D341Med (cell line): ENCODE measurements around the gene ARID3C.

Experiments
- DNase-seq: peaks from one replicate; pipeline ENCODE4 v3.0.0; 2012; ENCODE audit warnings: low spot score

The ARID3C gene, protein sequence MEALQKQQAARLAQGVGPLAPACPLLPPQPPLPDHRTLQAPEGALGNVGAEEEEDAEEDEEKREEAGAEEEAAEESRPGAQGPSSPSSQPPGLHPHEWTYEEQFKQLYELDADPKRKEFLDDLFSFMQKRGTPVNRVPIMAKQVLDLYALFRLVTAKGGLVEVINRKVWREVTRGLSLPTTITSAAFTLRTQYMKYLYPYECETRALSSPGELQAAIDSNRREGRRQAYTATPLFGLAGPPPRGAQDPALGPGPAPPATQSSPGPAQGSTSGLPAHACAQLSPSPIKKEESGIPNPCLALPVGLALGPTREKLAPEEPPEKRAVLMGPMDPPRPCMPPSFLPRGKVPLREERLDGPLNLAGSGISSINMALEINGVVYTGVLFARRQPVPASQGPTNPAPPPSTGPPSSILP

DNA sequence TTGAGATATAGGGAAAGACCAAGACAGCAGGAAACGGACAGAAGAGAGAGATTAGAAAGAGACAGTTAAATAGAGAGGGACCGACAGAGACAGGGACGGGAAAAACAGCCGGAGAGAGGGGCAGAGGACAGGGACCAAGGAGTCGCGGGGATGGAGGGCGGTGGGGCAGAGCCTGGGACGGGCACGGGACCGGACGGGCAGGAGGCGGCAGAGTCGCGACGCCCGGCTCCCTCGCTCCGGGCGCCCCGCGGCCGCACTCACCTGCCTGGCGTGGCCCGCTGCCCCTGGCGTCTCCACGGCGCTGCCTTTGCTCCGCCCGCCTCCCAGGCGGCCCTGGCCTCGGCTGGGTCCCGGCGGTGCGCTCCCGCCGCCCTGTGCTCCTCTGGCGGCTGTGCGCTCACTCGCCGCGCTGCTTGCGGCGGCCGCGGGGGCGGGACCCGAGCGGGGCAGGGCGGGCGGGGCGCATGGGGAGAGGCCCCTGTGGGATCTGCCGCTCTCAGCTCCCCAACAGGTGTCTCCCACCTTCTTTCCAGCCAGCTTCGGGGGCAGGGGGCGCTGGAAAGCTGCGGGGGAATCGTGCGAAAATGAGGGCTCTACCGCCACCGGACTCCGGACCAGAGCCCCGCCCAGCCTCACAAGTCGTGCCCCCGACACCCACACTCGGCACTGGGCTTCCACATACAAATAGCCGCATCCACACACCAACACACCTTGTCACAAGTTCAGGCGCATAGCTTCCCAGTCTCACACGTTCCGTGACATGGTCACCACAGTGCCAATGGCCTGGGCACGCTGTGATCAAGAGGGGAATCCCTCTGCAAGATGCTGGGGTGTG lies at the start of gene ARID3C:
ARID3C (minus strand) TSS at position 411 of the 835 bp plus-strand sequence. CDS start 1,052 bp downstream, outside the sequence.
- DNase-seq, result peak; percentile 79

DNA sequence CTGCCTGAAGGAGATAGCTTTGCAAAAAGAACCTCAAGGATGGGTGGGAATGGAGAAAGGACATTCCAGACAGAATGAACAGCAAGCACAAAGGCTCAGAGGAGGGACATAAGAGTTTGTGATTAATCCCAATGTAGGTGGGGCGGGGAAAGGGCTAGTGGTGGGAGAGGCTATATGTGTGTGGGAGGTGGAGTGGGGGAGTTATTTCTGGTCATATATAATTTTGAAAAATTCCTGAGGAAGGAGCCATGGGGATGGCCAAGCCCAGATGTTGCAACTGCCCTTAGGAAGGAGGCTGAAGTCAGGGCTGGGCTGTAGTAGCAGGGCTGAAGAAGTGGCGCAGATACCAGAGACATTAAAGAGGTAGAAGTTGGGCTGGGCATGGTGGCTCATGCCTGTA lies 47.0 kb upstream of the ARID3C start:
- no peak for DNase-seq

DNA sequence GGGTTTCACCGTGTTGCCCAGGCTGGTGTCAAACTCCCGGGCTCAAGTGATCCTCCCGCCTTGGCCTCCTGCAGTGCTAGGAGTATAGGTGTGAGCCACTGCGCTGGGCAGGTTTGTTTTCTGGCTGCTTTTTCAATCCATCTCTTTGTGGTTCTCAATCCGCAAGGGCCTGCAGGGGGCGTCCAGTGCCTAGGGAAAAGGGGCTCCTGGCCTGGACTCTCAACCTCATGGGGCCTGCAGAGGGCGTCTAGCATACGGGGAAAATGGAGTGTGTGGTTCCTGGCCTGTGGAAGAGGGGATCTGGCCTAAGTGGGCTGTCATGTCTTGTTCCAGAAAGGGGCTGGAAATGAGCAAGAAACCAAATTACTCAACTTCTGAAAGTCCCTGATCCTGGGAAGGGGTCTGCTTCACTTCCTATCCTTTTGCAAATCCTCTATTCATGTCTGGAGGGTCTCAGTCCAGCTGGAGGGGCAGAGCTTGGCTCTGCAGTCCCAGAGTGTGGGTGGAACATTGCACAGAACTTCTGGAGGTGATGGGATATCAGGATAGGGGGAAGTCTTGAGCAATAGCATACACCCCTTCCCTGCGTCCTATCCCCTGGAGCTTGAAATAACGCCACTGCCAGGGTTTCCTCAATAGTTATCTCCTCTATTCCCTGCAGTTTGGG lies 46.3 kb upstream of the ARID3C start:
- peak; percentile 86 for DNase-seq

DNA sequence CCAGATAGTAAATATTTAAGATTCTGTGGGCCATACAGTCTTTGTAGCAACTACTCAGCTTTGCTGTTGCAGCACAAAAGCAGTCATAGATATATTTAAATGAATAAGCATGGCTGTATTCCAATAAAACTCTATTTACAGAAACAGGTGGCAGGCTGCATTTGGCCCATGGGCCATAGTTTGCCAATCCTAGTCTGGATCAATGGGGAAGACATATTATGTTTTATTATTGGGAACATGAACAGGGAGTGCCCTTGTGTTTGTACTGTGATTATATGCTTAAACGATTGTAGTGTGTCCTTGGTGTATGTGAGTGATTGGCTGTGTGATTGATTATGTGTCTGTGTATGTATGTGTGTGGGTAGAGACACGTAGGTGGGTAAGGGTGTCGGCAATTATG lies 45.6 kb upstream of the ARID3C start:
- no peak for DNase-seq

DNA sequence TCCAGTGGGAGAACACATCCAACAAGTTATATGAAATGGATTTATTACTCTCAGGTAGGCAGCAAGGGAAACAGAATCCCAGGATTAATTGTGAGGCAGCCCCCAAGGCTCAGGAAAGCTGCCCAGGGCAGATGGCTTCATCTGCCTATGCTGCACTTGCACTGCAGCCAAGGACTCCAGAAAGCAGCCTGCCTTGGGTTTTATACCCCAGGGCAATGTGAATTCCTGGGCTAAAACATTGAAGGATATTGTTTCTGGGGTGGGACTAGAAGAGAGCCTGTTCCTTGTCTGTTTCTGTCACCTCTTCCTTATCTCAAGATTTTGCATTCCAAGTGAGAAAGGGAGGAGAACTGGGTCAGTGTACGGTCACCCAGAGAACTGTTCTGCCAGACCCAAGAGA lies 42.4 kb upstream of the ARID3C start:
- DNase-seq, result no peak

DNA sequence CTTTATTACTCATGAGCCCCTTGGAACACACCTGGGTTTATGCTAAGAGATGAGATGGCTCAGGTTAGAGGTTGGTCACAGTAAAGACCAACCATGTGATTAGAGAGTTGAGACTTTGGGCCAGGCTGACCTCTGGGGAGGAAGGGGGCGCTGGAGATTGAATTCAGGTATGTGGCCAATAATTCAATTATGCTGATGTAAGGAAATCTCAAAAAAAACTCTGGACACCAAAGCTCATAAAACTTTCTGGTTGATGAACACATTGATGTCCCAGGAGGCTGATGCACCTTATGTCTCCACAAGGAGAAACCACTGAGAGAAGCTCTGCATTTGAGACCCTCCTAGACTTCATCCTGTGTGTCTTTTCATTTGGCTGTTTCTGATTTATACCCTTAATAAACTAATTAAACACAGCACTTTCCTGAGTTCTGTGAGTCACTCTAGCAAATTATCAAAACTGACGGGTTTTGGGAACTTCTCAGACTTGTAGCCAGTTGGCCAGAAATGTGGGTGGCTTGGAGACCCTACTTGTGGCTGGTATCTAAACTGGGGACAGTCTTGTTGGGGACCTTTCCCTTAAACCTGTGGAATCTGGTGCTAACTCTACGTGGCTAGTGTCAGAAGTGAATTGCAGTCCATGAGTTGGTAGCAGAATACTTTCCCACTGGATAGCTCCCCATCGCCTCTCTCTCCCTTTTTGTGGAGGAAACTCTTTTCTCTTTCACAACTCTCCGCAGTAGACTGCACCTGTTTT lies 41.1 kb upstream of the ARID3C start:
- DNase-seq, result no peak

DNA sequence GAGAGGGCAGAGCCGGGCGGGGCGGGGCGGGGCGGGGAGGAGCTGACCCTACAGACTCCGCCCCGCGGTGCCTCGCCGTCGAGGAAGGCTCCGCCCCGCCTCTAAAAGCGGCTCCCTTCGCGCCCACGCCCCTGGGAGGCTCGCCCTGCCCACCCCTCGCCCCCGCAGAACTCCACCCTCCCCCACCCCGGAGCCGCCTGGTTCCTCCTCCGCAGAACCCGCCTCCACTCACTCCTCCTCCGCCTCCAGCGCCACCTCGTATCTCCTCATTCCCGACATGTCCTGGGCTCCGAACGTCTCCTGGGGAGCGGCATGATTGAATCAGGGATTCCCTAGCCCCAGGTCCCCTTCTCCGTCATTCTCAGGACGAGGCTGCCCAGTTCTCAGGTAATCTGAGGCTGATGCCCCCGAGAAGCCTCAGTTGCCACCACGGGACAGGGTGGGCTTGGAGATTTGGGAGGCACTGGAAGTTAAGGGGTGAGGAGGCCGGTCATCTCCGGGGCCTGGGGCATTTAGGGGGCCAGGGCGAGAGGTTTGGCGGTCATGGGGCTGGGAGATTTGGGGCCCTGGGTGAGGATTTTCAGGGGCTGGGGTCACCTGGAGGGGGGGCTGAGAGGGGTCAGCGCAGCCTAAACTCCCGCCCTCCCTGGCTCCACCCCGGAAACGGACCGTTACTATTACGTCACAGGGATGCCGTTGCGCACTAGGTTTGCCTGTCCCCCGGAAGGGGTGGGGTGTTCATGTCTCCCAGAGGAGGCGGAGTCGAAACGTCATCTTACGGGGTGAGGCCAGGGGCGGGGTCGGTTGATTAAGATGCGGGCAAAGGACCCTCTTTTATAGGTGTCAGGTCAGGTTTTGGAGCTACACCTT lies 36.8 kb upstream of the ARID3C start:
- DNase-seq, result peak; percentile 96

DNA sequence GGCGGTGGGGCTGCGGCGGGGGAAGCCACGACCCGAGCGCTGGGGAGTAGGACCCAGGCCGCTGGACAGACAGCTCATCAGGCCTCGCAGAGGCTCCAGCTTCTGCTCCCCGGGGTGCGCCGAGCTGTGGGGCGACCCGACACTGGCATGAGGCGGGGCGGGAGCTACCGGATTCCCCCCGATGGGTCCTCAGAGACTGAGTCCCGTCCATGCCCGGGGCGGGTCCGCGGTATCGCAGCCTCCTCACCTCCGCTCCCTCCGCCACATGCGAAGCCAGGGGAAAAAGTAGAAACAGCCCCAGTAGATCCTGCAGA lies 36.2 kb upstream of the ARID3C start:
- no peak for DNase-seq

DNA sequence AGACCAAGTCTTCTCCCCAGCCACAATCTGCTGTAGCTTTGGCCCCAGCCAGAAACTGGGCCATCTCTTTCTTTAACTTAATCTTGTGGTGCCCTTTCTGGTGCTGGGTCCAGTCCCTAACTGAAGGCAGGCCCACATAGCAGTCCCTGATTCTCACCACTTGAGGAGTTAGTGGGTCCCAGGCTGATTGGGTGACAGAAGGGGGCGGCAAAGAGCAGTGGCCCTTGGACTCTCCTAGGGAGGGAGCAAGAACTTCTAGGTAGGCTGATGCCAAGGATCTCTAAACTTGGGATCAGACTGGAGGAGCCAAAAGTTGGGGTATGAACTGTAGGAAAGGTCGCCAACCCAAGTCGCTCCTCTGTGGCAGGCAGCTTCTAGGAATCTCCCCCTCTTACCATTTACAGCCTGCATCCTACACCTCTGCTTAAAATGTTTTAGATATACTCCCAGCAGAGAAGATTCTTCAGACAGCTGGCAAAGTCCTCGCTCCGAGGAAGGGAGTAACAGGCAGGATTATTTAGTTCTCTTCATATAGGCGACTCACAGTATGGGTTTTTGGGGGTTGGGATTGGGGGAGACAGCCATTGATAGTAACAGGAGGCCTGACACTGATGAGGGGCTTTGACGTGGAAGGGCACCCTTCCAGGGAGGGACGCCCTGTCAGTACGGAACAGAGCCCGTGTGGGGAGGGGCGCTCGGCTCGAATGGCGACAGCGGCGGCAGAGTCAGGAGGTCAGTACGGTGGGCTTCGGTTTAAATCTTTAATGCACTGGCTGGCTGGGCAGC lies 35.6 kb upstream of the ARID3C start:
- DNase-seq, result peak; percentile 67

DNA sequence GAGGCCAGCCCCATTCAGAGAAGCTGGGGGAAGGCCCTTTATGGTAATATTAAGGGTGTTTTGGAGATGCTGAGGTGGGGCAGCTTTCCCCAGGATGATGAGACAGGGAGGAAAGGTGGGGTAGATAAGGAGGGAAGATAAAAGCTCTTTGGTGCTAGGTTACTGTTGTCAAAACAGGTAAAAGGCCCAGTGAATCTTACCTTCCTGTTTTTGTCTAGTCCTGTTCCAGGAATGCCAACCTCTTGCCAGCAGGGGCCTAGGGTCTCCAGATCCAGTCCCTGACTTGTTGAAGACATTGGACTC lies 34.4 kb upstream of the ARID3C start:
- DNase-seq, result no peak

DNA sequence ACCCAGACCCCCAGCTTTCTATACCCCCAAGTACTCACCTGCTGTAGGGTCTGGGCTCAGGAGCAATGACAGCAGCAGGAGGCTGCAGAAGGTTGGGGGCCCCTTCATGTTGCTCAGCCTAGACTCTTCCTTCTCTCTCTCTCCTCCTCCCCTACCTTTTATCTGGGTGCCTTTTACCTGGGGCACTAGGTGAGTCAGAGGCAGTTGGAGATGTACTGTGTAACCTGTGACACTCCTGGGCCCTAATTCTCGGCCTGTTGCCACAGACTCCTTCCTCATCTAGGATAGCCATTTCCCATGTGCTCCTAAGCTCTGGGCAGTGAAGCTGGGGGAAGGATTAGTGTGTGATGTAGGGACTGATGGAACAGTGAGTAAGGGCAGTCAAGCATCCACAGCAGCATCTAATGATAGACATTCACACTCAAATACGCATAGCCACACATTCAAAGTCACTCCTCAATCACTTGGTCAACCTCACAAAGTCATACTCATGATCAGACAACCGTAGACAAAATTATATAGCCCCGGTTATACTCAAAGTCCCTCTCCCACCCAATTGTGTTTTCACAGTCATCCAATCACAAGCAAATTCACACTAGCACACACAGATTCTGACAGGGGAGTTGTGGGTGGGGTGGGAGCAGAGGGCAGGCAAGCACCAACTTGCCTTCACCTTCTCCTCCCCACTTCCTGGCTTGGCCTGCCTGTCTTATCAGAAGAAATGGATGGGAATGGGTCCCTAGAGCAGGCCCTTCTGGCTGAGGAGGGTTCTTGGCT lies 33.8 kb upstream of the ARID3C start, which contains the start of gene CCL27:
CCL27 (minus strand) TSS at position 132 of the 777 bp plus-strand sequence; CDS start at position 108, 24 bp downstream.
- DNase-seq, result no peak

DNA sequence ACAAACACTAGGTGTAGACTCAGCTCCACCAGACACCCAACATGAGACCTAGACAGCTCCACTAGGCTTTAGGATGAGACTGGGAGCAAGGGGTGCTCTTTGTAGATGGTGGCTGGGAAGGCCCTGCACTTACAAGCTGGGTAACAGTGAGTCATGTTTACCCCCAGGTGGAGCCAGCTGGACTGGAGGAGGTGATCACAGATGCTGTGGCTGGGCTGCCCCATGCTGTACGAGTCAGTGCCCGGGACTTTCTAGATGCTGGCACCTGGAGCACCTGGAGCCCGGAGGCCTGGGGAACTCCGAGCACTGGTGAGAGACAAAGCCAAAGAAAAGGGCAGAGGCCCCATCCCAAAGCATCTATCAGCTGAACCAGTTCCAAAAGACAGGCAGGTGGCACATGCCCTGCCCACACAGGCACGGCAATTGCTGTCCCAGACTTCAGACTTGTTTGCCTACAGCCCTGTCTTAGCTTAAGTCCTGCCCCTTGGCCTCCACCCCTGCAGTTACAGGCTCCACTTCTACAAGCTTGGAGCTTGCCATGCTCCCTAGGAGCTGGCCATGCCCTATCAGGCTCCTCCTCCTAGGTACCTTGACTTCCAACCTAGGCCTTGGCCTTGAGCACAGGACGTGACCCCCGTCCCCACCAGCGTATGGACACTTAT lies 30.9 kb upstream of the ARID3C start:
- no peak for DNase-seq

DNA sequence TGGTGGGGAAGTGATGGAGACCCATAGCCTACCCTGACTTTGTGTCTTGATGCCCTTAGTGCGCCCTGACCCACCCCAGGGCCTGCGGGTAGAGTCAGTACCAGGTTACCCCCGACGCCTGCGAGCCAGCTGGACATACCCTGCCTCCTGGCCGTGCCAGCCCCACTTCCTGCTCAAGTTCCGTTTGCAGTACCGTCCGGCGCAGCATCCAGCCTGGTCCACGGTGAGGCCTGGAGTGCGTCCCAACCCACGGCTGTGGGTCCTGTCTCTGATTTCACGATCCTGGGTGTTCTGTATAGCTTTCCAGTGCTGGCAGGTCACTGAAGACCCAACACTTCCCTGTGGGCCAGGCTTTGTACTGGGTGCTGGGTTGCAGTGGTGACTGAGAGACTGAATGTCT lies 29.6 kb upstream of the ARID3C start:
- DNase-seq, result no peak

DNA sequence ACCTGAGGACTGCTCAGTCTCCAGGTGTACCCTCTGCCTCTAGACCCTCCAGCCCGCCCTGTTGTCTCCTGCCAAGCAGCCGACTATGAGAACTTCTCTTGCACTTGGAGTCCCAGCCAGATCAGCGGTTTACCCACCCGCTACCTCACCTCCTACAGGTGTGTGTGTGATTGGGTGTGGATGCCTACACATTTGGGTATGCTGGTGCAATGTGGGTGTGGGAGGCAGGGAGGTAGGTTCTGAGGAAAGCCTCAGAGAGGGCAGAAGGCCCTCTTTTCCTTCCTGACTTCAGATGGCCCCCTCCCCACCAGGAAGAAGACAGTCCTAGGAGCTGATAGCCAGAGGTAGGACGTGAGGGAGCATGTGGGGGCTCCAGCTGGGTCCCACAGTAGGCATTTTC lies 28.1 kb upstream of the ARID3C start:
- no peak for DNase-seq

DNA sequence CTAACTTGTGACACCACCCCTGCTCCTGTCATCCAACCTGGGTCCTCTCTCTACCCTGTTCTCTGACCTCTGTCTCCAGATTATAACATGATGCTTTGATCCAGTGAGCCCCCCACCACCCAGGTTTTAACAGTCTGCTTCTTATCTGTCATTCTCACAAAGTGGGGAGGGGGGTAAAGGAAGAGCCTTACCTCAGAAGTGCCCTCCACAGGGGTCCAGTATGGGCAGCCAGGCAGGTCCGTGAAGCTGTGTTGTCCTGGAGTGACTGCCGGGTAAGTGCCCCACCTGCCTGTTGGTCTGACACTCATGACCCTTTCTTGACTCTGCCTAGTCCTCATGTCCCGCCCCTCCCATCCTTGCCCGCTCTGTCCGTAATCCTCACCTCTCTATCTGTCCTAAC lies 26.5 kb upstream of the ARID3C start:
- no peak for DNase-seq

DNA sequence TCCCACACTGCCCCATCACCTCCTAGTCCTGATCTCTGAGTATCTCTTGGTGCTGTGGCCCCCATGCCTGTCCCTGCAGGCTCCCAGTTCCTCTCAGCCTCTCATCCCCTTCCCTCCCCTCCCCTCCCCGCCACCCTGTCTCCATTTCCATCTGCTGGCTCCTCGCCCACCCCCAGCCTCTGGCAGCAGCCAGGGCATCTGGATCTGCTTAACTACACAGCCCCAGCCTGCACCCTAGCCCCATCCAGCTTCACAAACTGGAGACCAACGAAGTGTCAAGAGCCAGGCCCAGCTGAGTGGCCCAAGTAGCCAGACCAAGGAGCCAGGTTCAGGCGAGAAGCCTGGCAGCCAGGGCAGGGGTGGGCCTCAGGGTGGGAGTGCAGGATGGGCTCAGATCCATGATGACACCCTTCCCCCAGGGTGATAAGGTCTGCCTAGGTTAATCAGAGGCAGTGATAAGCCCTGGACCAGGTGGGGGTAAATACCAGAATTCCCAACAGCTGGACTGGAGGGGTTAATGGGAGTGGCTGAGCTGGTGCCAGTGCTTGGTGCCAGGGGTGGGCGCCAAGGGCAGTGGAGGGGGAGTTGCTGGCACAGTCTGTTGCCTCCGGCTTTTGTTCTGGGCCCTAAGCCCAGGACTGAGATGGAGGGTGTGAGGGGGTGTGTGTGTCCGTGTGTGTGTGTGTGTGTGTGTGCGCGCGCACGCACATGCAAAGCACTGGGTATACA lies 25.6 kb upstream of the ARID3C start:
- DNase-seq, result peak; percentile 85

DNA sequence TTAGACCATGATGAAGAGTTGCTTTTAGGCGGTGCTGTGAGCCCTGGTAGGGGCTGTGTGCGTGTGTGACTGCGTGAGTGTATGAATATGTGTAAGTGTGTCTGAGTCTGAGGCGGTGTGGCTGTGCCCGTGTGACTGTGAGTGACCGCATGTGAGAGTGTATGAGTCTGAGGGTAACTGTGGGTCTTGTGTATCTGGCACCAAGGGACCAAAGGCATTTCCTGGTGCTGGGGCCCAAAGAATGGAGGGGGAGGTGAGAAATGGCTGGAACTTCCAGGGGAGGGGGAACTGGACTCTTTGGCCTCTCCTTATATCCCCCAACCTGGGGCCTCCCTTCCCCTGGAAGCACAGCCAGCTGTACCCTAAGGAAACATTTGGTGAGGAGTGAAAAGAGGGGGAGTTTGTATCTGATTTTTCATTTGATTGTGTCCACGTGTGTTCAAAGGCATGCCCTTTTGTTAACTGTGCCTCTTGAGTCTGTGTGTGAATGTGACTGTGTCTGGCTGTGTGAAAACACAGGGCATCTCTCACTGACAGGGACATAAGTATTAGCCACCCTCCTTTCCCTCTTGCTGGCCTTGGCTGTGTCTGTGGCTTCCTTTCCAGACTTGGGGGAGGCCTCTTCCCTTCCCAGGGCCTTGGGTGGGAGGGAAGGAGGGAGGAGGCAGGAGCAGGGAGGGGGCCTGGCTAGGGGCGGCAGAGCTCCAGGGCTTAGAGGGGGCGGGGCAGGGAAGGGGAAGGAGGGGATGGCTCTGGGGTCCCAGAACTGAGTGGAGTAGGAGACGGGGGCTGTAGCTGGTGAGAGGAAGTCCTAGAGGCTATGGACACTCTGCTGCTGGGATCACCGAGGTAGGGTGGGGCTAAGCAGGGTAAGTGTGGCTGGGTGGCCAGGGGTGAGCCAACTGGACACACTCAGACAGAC lies 24.5 kb upstream of the ARID3C start:
- peak; percentile 68 for DNase-seq
